MCF 10A (cell line): ENCODE data around the gene PRKAR1A. TPM values are rescaled to one million over a fixed set of nuclear protein-coding genes. Genes with fewer than 3 reads are reported as not detected.

ENCODE experiments used
- BruUV-seq: library from RNA; stranded (reverse); fragments of 400-500 nt; replicated peaks from 2 replicates; lab custom pipeline; 2021; lab: Mats Ljungman, UMichigan
- CTCF ChIA-PET: fragments of 300-600 bp; sonication (Branson Sonifier 250); formaldehyde crosslinking; extraction: SDS; loops from one replicate; lab custom pipeline; 2021; ENCODE audit warnings: antibody characterized with exemption, inconsistent platforms; lab: Yijun Ruan, JAX
- POLR2A ChIA-PET: fragments of 300-600, 350-650 bp; sonication (Branson Sonifier 250); formaldehyde crosslinking; extraction: SDS; loops from one replicate; lab custom pipeline; 2020; ENCODE audit warnings: antibody characterized with exemption, inconsistent platforms; lab: Yijun Ruan, JAX
- DNase-seq: peaks from one replicate; pipeline ENCODE4 v3.0.0-alpha.2; 2018; ENCODE audit not compliant: unreplicated experiment
- H3K27ac Mint-ChIP-seq: one replicate; pipeline ENCODE4 v1.8.0; 2022; ENCODE audit warnings: mild to moderate bottlenecking, low read depth, mixed read lengths; ENCODE audit not compliant: unreplicated experiment
- H3K27me3 Mint-ChIP-seq: one replicate; pipeline ENCODE4 v1.8.0; 2022; ENCODE audit warnings: mixed read lengths; ENCODE audit not compliant: insufficient read depth, unreplicated experiment
- H3K36me3 Mint-ChIP-seq: one replicate; pipeline ENCODE4 v1.8.0; 2022; ENCODE audit warnings: mild to moderate bottlenecking, moderate library complexity, mixed read lengths; ENCODE audit not compliant: insufficient read depth, unreplicated experiment
- H3K4me1 Mint-ChIP-seq: one replicate; pipeline ENCODE4 v1.8.0; 2022; ENCODE audit warnings: mixed read lengths; ENCODE audit not compliant: insufficient read depth, unreplicated experiment
- H3K4me3 Mint-ChIP-seq: one replicate; pipeline ENCODE4 v1.8.0; 2022; ENCODE audit warnings: mild to moderate bottlenecking, moderate library complexity, mixed read lengths; ENCODE audit not compliant: unreplicated experiment
- H3K9me3 Mint-ChIP-seq: one replicate; pipeline ENCODE4 v1.8.0; 2022; ENCODE audit warnings: mixed read lengths; ENCODE audit not compliant: unreplicated experiment
- CTCF ChIP-seq: fragments of 200-600 bp; IDR thresholded peaks from one replicate; pipeline ENCODE4 v1.8.0; 2022; ENCODE audit warnings: antibody characterized with exemption, mild to moderate bottlenecking; ENCODE audit not compliant: unreplicated experiment
- intact Hi-C: fragments of 100-400 bp; cut with micrococcal nuclease; formaldehyde crosslinking; loops from 2 replicates; pipeline ENCODE4 v1.14.1; 2022
- total RNA-seq: library from RNA; stranded (reverse); gene quantifications from 2 replicates; pipeline ENCODE4 v1.2.3, GENCODE V29; 2022

The PRKAR1A gene
- total RNA-seq, 1 experiment from 2014 or later: 264 TPM

GRCh38 chr17:68511254-68511670 lies 968 bp upstream of the PRKAR1A start:
- TF ChIP-seq CTCF: no peak
- ChIA-PET POLR2A (interaction anchor here (0.7 to 7.5 kb wide), 16 partner anchors 9 to 1258 kb away, joined by 3 to 114 read pairs (median 4); partner anchors contain the start of genes AMZ2 and WIPI1), CTCF (interaction anchor here (0.6 to 0.9 kb wide), 3 partner anchors 16 to 313 kb away, joined by 3 to 5 read pairs (median 3); no protein-coding TSS in a partner anchor)
- no peaks in the 10 kb centered on the region for H3K27me3 Mint-ChIP-seq
- peak overlapping the region; percentile 98 for H3K27ac Mint-ChIP-seq
- H3K9me3 Mint-ChIP-seq: no peaks in the 10 kb centered on the region
- intact Hi-C loops: loop anchor here (5.0 kb wide), 1 partner anchor 246 kb away; no protein-coding TSS in a partner anchor
- peak overlapping the region; percentile 95 for H3K4me3 Mint-ChIP-seq
- no TSS peak for BruUV-seq
- no peak for DNase-seq
- H3K36me3 Mint-ChIP-seq: peaks cover 16% of the 10 kb centered on the region
- peaks cover 20% of the 10 kb centered on the region for H3K4me1 Mint-ChIP-seq

- CTCF ChIA-PET: interaction anchor here (0.6 kb wide), 1 partner anchor 314 kb away, joined by 5 read pairs; no protein-coding TSS in a partner anchor
- peak overlapping the region; percentile 98 for H3K27ac Mint-ChIP-seq
- no peak for TF ChIP-seq CTCF
- intact Hi-C loops: loop anchor here (5.0 kb wide), 1 partner anchor 246 kb away; no protein-coding TSS in a partner anchor
- H3K9me3 Mint-ChIP-seq: no peaks in the 10 kb centered on the region
- peaks cover 20% of the 10 kb centered on the region for H3K4me1 Mint-ChIP-seq
- peaks cover 20% of the 10 kb centered on the region for H3K36me3 Mint-ChIP-seq
- no TSS peak for BruUV-seq
- peak overlapping the region; percentile 95 for H3K4me3 Mint-ChIP-seq
- no peaks in the 10 kb centered on the region for H3K27me3 Mint-ChIP-seq
- peak; percentile 75 for DNase-seq
- POLR2A ChIA-PET: interaction anchor here (0.7 to 7.5 kb wide), 17 partner anchors 14 to 1259 kb away, joined by 3 to 114 read pairs (median 4); partner anchors contain the start of genes AMZ2 and WIPI1
These were observed 471 bp upstream of the PRKAR1A start for GRCh38 chr17:68511671-68512246.

- intact Hi-C loops: loop anchor here (5.0 kb wide), 1 partner anchor 244 kb away; no protein-coding TSS in a partner anchor
- CTCF ChIA-PET: no interaction called here
- peak; percentile 45 for DNase-seq
- no TSS peak for BruUV-seq
- TF ChIP-seq CTCF: no peak
- Mint-ChIP-seq H3K36me3 (peaks cover 33% of the 10 kb centered on the region), H3K27me3 (no peaks in the 10 kb centered on the region), H3K9me3 (no peaks in the 10 kb centered on the region), H3K4me3 (peak overlapping the region; percentile 95), H3K27ac (peak overlapping the region; percentile 98), H3K4me1 (peaks cover 27% of the 10 kb centered on the region)
- POLR2A ChIA-PET: interaction anchor here (0.6 to 7.5 kb wide), 16 partner anchors 9 to 661 kb away, joined by 3 to 114 read pairs (median 6); partner anchors contain the start of genes AMZ2 and WIPI1
These were observed 787 bp downstream of the PRKAR1A start for GRCh38 chr17:68512960-68513474.

GRCh38 chr17:68513932-68514331 lies 1.7 kb downstream of the PRKAR1A start:
- no peak for DNase-seq
- Mint-ChIP-seq H3K4me3 (peak overlapping the region; percentile 95), H3K36me3 (peaks cover 39% of the 10 kb centered on the region), H3K27ac (peak overlapping the region; percentile 98), H3K27me3 (no peaks in the 10 kb centered on the region), H3K9me3 (no peaks in the 10 kb centered on the region), H3K4me1 (peaks cover 27% of the 10 kb centered on the region)
- ChIA-PET CTCF (no interaction called here), POLR2A (interaction anchor here (0.7 to 7.5 kb wide), 6 partner anchors 10 to 136 kb away, joined by 3 to 114 read pairs (median 4); partner anchors contain the start of gene WIPI1)
- intact Hi-C loops: loop anchor here (5.0 kb wide), 1 partner anchor 243 kb away; no protein-coding TSS in a partner anchor
- BruUV-seq: no TSS peak
- TF ChIP-seq CTCF: no peak
